Measurements from ENCODE around the gene SSPN. TPM values are rescaled to one million over a fixed set of nuclear protein-coding genes. Genes with fewer than 3 reads are reported as not detected.

SSPN gene
- total RNA-seq, 2 experiments from 2014 or later = not detected

- intact Hi-C loops (cut with micrococcal nuclease) = loop anchor here (2.0 kb wide), 1 partner anchor 150 kb away; no protein-coding TSS in a partner anchor
- no peak overlapping the region for H3K27ac Mint-ChIP-seq
- no peaks in the 10 kb centered on the region for H3K9me3 Mint-ChIP-seq
- CTCF ChIA-PET = interaction anchor here (0.6 kb wide), 1 partner anchor 150 kb away, joined by 3 read pairs; no protein-coding TSS in a partner anchor
- POLR2A ChIA-PET = no interaction called here
- H3K27me3 Mint-ChIP-seq = no peaks in the 10 kb centered on the region
- H3K36me3 Mint-ChIP-seq = no peaks in the 10 kb centered on the region
- no peak overlapping the region for H3K4me3 Mint-ChIP-seq
- H3K4me1 Mint-ChIP-seq (ENCODE audit: low read depth) = peaks cover 14% of the 10 kb centered on the region
- no peak for DNase-seq
Measured at GRCh38 chr12:26276709-26277108, 81.3 kb downstream of the SSPN start.

GRCh38 chr12:26277506-26278246 lies 82.3 kb downstream of the SSPN start:
- intact Hi-C loops (cut with micrococcal nuclease) = loop anchor here (2.0 kb wide), 1 partner anchor 151 kb away; no protein-coding TSS in a partner anchor
- Mint-ChIP-seq H3K4me1 (ENCODE audit: low read depth) (peaks cover 11% of the 10 kb centered on the region), H3K36me3 (no peaks in the 10 kb centered on the region), H3K9me3 (no peaks in the 10 kb centered on the region), H3K27me3 (no peaks in the 10 kb centered on the region), H3K4me3 (no peak overlapping the region), H3K27ac (no peak overlapping the region)
- POLR2A ChIA-PET = no interaction called here
- CTCF ChIA-PET = no interaction called here
- no peak for DNase-seq

GRCh38 chr12:26278266-26278665 lies 82.9 kb downstream of the SSPN start:
- intact Hi-C loops (cut with micrococcal nuclease) = no loop called here
- ChIA-PET CTCF (no interaction called here), POLR2A (no interaction called here)
- H3K9me3 Mint-ChIP-seq = no peaks in the 10 kb centered on the region
- H3K27me3 Mint-ChIP-seq = no peaks in the 10 kb centered on the region
- no peak overlapping the region for H3K4me3 Mint-ChIP-seq
- H3K4me1 Mint-ChIP-seq (ENCODE audit: low read depth) = peaks cover 11% of the 10 kb centered on the region
- no peaks in the 10 kb centered on the region for H3K36me3 Mint-ChIP-seq
- no peak overlapping the region for H3K27ac Mint-ChIP-seq
- no peak for DNase-seq

- Mint-ChIP-seq H3K4me1 (ENCODE audit: low read depth) (peaks cover 11% of the 10 kb centered on the region), H3K4me3 (no peak overlapping the region), H3K9me3 (no peaks in the 10 kb centered on the region), H3K27ac (no peak overlapping the region), H3K27me3 (no peaks in the 10 kb centered on the region), H3K36me3 (no peaks in the 10 kb centered on the region)
- DNase-seq = no peak
- ChIA-PET POLR2A (no interaction called here), CTCF (no interaction called here)
- intact Hi-C loops (cut with micrococcal nuclease) = no loop called here
Measured at GRCh38 chr12:26278666-26279065, 83.3 kb downstream of the SSPN start.

- H3K27me3 Mint-ChIP-seq = no peaks in the 10 kb centered on the region
- ChIA-PET CTCF (no interaction called here), POLR2A (no interaction called here)
- no peak overlapping the region for H3K27ac Mint-ChIP-seq
- H3K36me3 Mint-ChIP-seq = no peaks in the 10 kb centered on the region
- no peaks in the 10 kb centered on the region for H3K9me3 Mint-ChIP-seq
- intact Hi-C loops (cut with micrococcal nuclease) = no loop called here
- H3K4me3 Mint-ChIP-seq = no peak overlapping the region
- DNase-seq = no peak
- peaks cover 10% of the 10 kb centered on the region for H3K4me1 Mint-ChIP-seq (ENCODE audit: low read depth)
Measured at GRCh38 chr12:26279091-26279490, 83.7 kb downstream of the SSPN start.

GRCh38 chr12:26279908-26280307 lies 84.5 kb downstream of the SSPN start:
- DNase-seq = no peak
- H3K4me1 Mint-ChIP-seq (ENCODE audit: low read depth) = peaks cover 3% of the 10 kb centered on the region
- no peaks in the 10 kb centered on the region for H3K27me3 Mint-ChIP-seq
- H3K27ac Mint-ChIP-seq = no peak overlapping the region
- intact Hi-C loops (cut with micrococcal nuclease) = no loop called here
- ChIA-PET CTCF (no interaction called here), POLR2A (no interaction called here)
- H3K4me3 Mint-ChIP-seq = no peak overlapping the region
- no peaks in the 10 kb centered on the region for H3K9me3 Mint-ChIP-seq
- H3K36me3 Mint-ChIP-seq = no peaks in the 10 kb centered on the region

- POLR2A ChIA-PET = no interaction called here
- CTCF ChIA-PET = no interaction called here
- no peak overlapping the region for H3K4me3 Mint-ChIP-seq
- intact Hi-C loops (cut with micrococcal nuclease) = no loop called here
- DNase-seq = no peak
- H3K9me3 Mint-ChIP-seq = no peaks in the 10 kb centered on the region
- H3K36me3 Mint-ChIP-seq = no peaks in the 10 kb centered on the region
- no peak overlapping the region for H3K27ac Mint-ChIP-seq
- no peaks in the 10 kb centered on the region for H3K27me3 Mint-ChIP-seq
- no peaks in the 10 kb centered on the region for H3K4me1 Mint-ChIP-seq (ENCODE audit: low read depth)
Measured at GRCh38 chr12:26280869-26281268, 85.5 kb downstream of the SSPN start.

- POLR2A ChIA-PET = no interaction called here
- intact Hi-C loops (cut with micrococcal nuclease) = no loop called here
- H3K9me3 Mint-ChIP-seq = no peaks in the 10 kb centered on the region
- CTCF ChIA-PET = no interaction called here
- no peak overlapping the region for H3K4me3 Mint-ChIP-seq
- H3K27me3 Mint-ChIP-seq = no peaks in the 10 kb centered on the region
- no peak for DNase-seq
- H3K27ac Mint-ChIP-seq = no peak overlapping the region
- no peaks in the 10 kb centered on the region for H3K4me1 Mint-ChIP-seq (ENCODE audit: low read depth)
- no peaks in the 10 kb centered on the region for H3K36me3 Mint-ChIP-seq
Measured at GRCh38 chr12:26281320-26281719, 85.9 kb downstream of the SSPN start.

- Mint-ChIP-seq H3K27me3 (no peaks in the 10 kb centered on the region), H3K9me3 (no peaks in the 10 kb centered on the region), H3K4me1 (ENCODE audit: low read depth) (no peaks in the 10 kb centered on the region), H3K36me3 (no peaks in the 10 kb centered on the region), H3K4me3 (no peak overlapping the region), H3K27ac (no peak overlapping the region)
- no peak for DNase-seq
- POLR2A ChIA-PET = no interaction called here
- intact Hi-C loops (cut with micrococcal nuclease) = no loop called here
- CTCF ChIA-PET = no interaction called here
Measured at GRCh38 chr12:26282339-26282940, 87.1 kb downstream of the SSPN start.

GRCh38 chr12:26283046-26283445 lies 87.7 kb downstream of the SSPN start:
- H3K4me1 Mint-ChIP-seq (ENCODE audit: low read depth) = no peaks in the 10 kb centered on the region
- DNase-seq = no peak
- intact Hi-C loops (cut with micrococcal nuclease) = no loop called here
- ChIA-PET CTCF (no interaction called here), POLR2A (no interaction called here)
- H3K36me3 Mint-ChIP-seq = no peaks in the 10 kb centered on the region
- no peak overlapping the region for H3K27ac Mint-ChIP-seq
- no peaks in the 10 kb centered on the region for H3K27me3 Mint-ChIP-seq
- no peaks in the 10 kb centered on the region for H3K9me3 Mint-ChIP-seq
- no peak overlapping the region for H3K4me3 Mint-ChIP-seq

GRCh38 chr12:26283617-26284016 lies 88.2 kb downstream of the SSPN start:
- no peak overlapping the region for H3K4me3 Mint-ChIP-seq
- H3K4me1 Mint-ChIP-seq (ENCODE audit: low read depth) = no peaks in the 10 kb centered on the region
- no peaks in the 10 kb centered on the region for H3K9me3 Mint-ChIP-seq
- ChIA-PET CTCF (no interaction called here), POLR2A (no interaction called here)
- H3K36me3 Mint-ChIP-seq = no peaks in the 10 kb centered on the region
- intact Hi-C loops (cut with micrococcal nuclease) = no loop called here
- no peak overlapping the region for H3K27ac Mint-ChIP-seq
- no peaks in the 10 kb centered on the region for H3K27me3 Mint-ChIP-seq
- no peak for DNase-seq

- no peak overlapping the region for H3K27ac Mint-ChIP-seq
- intact Hi-C loops (cut with micrococcal nuclease) = no loop called here
- ChIA-PET CTCF (no interaction called here), POLR2A (no interaction called here)
- DNase-seq = no peak
- no peaks in the 10 kb centered on the region for H3K36me3 Mint-ChIP-seq
- no peaks in the 10 kb centered on the region for H3K4me1 Mint-ChIP-seq (ENCODE audit: low read depth)
- H3K9me3 Mint-ChIP-seq = no peaks in the 10 kb centered on the region
- H3K4me3 Mint-ChIP-seq = no peak overlapping the region
- no peaks in the 10 kb centered on the region for H3K27me3 Mint-ChIP-seq
Measured at GRCh38 chr12:26285401-26285800, 90.0 kb downstream of the SSPN start.

- H3K9me3 Mint-ChIP-seq = no peaks in the 10 kb centered on the region
- H3K4me1 Mint-ChIP-seq (ENCODE audit: low read depth) = no peaks in the 10 kb centered on the region
- H3K27ac Mint-ChIP-seq = no peak overlapping the region
- intact Hi-C loops (cut with micrococcal nuclease) = no loop called here
- ChIA-PET CTCF (no interaction called here), POLR2A (no interaction called here)
- H3K27me3 Mint-ChIP-seq = no peaks in the 10 kb centered on the region
- no peaks in the 10 kb centered on the region for H3K36me3 Mint-ChIP-seq
- H3K4me3 Mint-ChIP-seq = no peak overlapping the region
- DNase-seq = no peak
Measured at GRCh38 chr12:26286186-26286585, 90.8 kb downstream of the SSPN start.
